WTC11 (cell line): ENCODE results near the gene AVPR2. TPM values are rescaled to one million over a fixed set of nuclear protein-coding genes. Genes with fewer than 3 reads are reported as not detected.

Experiments
- ATAC-seq: fragments of 200-7000 bp; cut with Tn5 transposase; 2 replicates; pipeline ENCODE4 v1.10.0; 2021; ENCODE audit warnings: mild to moderate bottlenecking, moderate library complexity
- CTCF ChIA-PET: fragments of 300-600 bp; sonication (Branson Sonifier 250); formaldehyde crosslinking; loops from one replicate; lab custom pipeline; 2021; ENCODE audit warnings: antibody characterized with exemption; lab: Charles Lee
- POLR2A ChIA-PET: fragments of 350-600 bp; sonication (Branson Sonifier 250); formaldehyde crosslinking; loops from one replicate; lab custom pipeline; 2021; ENCODE audit warnings: antibody characterized with exemption; lab: Charles Lee
- DNase-seq: peaks from one replicate; pipeline ENCODE4 v3.0.0; 2021; ENCODE audit warnings: low spot score
- H3K27ac Mint-ChIP-seq: 2 replicates; pipeline ENCODE4 v1.8.0; 2021; ENCODE audit warnings: mixed read lengths
- H3K27me3 Mint-ChIP-seq: 2 replicates; pipeline ENCODE4 v1.8.0; 2021; ENCODE audit warnings: low read depth, mild to moderate bottlenecking, moderate library complexity, mixed read lengths
- H3K36me3 Mint-ChIP-seq: 2 replicates; pipeline ENCODE4 v1.8.0; 2021; ENCODE audit warnings: mixed read lengths
- H3K4me1 Mint-ChIP-seq: 2 replicates; pipeline ENCODE4 v1.8.0; 2022; ENCODE audit warnings: mixed read lengths
- H3K4me3 Mint-ChIP-seq: 2 replicates; pipeline ENCODE4 v1.8.0; 2021; ENCODE audit warnings: mild to moderate bottlenecking, moderate library complexity, mixed read lengths
- H3K9me3 Mint-ChIP-seq: 2 replicates; pipeline ENCODE4 v1.8.0; 2021; ENCODE audit warnings: mixed read lengths
- ATF1 ChIP-seq: sonication (generic); formaldehyde crosslinking; IDR thresholded peaks from 2 replicates; pipeline ENCODE4 v1.8.1; 2023; ENCODE audit warnings: mild to moderate bottlenecking, moderate library complexity, missing genetic modification reagents
- CBFB ChIP-seq: sonication (generic); formaldehyde crosslinking; IDR thresholded peaks from 2 replicates; pipeline ENCODE4 v1.8.1; 2022; ENCODE audit warnings: mild to moderate bottlenecking, low read depth, missing genetic modification reagents
- CREM ChIP-seq: sonication (generic); formaldehyde crosslinking; IDR thresholded peaks from 2 replicates; pipeline ENCODE4 v1.8.1; 2022; ENCODE audit warnings: mild to moderate bottlenecking, missing genetic modification reagents, moderate library complexity
- ELF4 ChIP-seq: sonication (generic); formaldehyde crosslinking; IDR thresholded peaks from 2 replicates; pipeline ENCODE4 v1.8.1; 2022; ENCODE audit warnings: low read depth, mild to moderate bottlenecking, moderate library complexity, missing genetic modification reagents
- ESRRA ChIP-seq: sonication (generic); formaldehyde crosslinking; IDR thresholded peaks from 2 replicates; pipeline ENCODE4 v1.8.1; 2022; ENCODE audit warnings: mild to moderate bottlenecking, missing genetic modification reagents, borderline replicate concordance
- KAT7 ChIP-seq: sonication (generic); formaldehyde crosslinking; IDR thresholded peaks from 2 replicates; pipeline ENCODE4 v1.8.1; 2023; ENCODE audit warnings: missing genetic modification reagents, mild to moderate bottlenecking, borderline replicate concordance
- ZNF121 ChIP-seq: sonication (generic); formaldehyde crosslinking; IDR thresholded peaks from 2 replicates; pipeline ENCODE4 v1.8.0; 2023; ENCODE audit warnings: missing genetic modification reagents
- ZNF396 ChIP-seq: fragments of 250-450 bp; sonication (Bioruptor Pico); IDR thresholded peaks from 2 replicates; pipeline ENCODE4 v1.8.0; 2021; ENCODE audit warnings: mild to moderate bottlenecking, moderate library complexity, borderline replicate concordance
- ZNF416 ChIP-seq: fragments of 250-450 bp; sonication (Bioruptor Pico); IDR thresholded peaks from 2 replicates; pipeline ENCODE4 v1.9.0; 2021; ENCODE audit warnings: mild to moderate bottlenecking, inconsistent platforms
- total RNA-seq: library from RNA; stranded (reverse); gene quantifications from 3 replicates; pipeline ENCODE4 v1.2.3, GENCODE V29; 2021
- TF ChIP-seq, protein P1 (sequence below): sonication (generic); formaldehyde crosslinking; IDR thresholded peaks from 2 replicates; pipeline ENCODE4 v1.8.0; 2023; ENCODE audit warnings: mild to moderate bottlenecking, missing genetic modification reagents
- TF ChIP-seq, protein P2 (sequence below): sonication (generic); formaldehyde crosslinking; IDR thresholded peaks from 2 replicates; pipeline ENCODE4 v1.8.0; 2022; ENCODE audit warnings: mild to moderate bottlenecking, missing genetic modification reagents
- TF ChIP-seq, protein P3 (sequence below): sonication (generic); formaldehyde crosslinking; IDR thresholded peaks from 2 replicates; pipeline ENCODE4 v1.8.1; 2023; ENCODE audit warnings: mild to moderate bottlenecking, missing genetic modification reagents, borderline replicate concordance
- TF ChIP-seq, protein P4 (sequence below): sonication (generic); formaldehyde crosslinking; IDR thresholded peaks from 2 replicates; pipeline ENCODE4 v1.8.1; 2022; ENCODE audit warnings: low read depth, mild to moderate bottlenecking, moderate library complexity, missing genetic modification reagents, borderline replicate concordance
- TF ChIP-seq, protein P5 (sequence below): sonication (generic); formaldehyde crosslinking; IDR thresholded peaks from 2 replicates; pipeline ENCODE4 v1.8.1; 2022; ENCODE audit warnings: mild to moderate bottlenecking, moderate library complexity, missing genetic modification reagents
- TF ChIP-seq, protein P6 (sequence below): sonication (generic); formaldehyde crosslinking; IDR thresholded peaks from 2 replicates; pipeline ENCODE4 v1.8.0; 2022; ENCODE audit warnings: mild to moderate bottlenecking, missing genetic modification reagents
- TF ChIP-seq, protein P7 (sequence below): fragments of 250-450 bp; sonication (Bioruptor Pico); IDR thresholded peaks from 2 replicates; pipeline ENCODE4 v1.9.0; 2021; ENCODE audit warnings: mild to moderate bottlenecking

AVPR2 gene
- total RNA-seq, 1 experiment from 2014 or later, result 0.11 TPM

DNA sequence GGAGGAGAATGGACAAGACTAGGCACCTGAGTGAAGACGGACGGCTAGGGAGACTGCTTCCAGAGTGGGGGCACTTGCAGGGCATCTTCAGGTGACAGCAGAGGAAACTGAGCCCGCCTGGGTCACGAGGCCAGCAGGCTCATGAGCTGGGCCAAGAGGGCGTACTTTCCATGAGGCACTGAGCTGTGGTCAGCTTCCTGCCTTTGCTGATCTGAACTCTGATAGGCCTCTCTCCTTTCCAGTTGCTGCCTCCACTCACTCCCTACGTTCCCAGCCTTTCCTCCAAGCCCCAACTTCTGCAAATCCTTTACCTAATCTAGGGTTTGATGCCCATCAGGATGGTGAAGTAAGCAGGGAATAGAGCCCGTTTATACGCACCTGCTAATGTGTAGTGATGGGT is 17.1 kb upstream of the AVPR2 start (continued):
- TF ChIP-seq, protein P1, sequence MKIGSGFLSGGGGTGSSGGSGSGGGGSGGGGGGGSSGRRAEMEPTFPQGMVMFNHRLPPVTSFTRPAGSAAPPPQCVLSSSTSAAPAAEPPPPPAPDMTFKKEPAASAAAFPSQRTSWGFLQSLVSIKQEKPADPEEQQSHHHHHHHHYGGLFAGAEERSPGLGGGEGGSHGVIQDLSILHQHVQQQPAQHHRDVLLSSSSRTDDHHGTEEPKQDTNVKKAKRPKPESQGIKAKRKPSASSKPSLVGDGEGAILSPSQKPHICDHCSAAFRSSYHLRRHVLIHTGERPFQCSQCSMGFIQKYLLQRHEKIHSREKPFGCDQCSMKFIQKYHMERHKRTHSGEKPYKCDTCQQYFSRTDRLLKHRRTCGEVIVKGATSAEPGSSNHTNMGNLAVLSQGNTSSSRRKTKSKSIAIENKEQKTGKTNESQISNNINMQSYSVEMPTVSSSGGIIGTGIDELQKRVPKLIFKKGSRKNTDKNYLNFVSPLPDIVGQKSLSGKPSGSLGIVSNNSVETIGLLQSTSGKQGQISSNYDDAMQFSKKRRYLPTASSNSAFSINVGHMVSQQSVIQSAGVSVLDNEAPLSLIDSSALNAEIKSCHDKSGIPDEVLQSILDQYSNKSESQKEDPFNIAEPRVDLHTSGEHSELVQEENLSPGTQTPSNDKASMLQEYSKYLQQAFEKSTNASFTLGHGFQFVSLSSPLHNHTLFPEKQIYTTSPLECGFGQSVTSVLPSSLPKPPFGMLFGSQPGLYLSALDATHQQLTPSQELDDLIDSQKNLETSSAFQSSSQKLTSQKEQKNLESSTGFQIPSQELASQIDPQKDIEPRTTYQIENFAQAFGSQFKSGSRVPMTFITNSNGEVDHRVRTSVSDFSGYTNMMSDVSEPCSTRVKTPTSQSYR (CRISPR knock-in tag), result no peak
- TF ChIP-seq, protein P2, sequence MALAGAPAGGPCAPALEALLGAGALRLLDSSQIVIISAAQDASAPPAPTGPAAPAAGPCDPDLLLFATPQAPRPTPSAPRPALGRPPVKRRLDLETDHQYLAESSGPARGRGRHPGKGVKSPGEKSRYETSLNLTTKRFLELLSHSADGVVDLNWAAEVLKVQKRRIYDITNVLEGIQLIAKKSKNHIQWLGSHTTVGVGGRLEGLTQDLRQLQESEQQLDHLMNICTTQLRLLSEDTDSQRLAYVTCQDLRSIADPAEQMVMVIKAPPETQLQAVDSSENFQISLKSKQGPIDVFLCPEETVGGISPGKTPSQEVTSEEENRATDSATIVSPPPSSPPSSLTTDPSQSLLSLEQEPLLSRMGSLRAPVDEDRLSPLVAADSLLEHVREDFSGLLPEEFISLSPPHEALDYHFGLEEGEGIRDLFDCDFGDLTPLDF (CRISPR knock-in tag), result no peak
- no peak for TF ChIP-seq KAT7
- TF ChIP-seq ZNF396 (CRISPR knock-in tag), result no peak
- no peak for TF ChIP-seq ZNF121 (CRISPR knock-in tag)
- TF ChIP-seq, protein P3, sequence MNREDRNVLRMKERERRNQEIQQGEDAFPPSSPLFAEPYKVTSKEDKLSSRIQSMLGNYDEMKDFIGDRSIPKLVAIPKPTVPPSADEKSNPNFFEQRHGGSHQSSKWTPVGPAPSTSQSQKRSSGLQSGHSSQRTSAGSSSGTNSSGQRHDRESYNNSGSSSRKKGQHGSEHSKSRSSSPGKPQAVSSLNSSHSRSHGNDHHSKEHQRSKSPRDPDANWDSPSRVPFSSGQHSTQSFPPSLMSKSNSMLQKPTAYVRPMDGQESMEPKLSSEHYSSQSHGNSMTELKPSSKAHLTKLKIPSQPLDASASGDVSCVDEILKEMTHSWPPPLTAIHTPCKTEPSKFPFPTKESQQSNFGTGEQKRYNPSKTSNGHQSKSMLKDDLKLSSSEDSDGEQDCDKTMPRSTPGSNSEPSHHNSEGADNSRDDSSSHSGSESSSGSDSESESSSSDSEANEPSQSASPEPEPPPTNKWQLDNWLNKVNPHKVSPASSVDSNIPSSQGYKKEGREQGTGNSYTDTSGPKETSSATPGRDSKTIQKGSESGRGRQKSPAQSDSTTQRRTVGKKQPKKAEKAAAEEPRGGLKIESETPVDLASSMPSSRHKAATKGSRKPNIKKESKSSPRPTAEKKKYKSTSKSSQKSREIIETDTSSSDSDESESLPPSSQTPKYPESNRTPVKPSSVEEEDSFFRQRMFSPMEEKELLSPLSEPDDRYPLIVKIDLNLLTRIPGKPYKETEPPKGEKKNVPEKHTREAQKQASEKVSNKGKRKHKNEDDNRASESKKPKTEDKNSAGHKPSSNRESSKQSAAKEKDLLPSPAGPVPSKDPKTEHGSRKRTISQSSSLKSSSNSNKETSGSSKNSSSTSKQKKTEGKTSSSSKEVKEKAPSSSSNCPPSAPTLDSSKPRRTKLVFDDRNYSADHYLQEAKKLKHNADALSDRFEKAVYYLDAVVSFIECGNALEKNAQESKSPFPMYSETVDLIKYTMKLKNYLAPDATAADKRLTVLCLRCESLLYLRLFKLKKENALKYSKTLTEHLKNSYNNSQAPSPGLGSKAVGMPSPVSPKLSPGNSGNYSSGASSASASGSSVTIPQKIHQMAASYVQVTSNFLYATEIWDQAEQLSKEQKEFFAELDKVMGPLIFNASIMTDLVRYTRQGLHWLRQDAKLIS (CRISPR knock-in tag), result no peak

DNA sequence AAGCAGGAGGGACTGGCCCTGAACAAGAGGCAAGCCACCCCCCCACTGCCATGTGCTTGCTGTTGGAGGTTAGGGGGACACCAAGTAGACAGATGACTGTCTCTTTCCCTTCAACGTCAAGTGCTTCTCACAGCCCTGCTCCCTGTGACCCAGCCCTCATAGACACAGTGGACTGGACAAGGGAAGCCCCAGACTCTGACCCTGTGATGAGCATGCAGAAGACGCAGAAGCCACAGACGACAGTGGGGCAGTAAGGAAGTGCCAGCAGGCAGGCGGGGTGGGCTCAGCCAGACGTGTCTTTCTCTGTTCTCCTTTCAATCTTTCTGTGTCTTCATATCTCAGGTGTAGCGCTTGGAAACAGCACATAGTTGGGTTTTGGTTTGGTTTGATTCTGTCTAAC is 16.1 kb upstream of the AVPR2 start:
- Mint-ChIP-seq H3K9me3 (no peaks in the 10 kb centered on the region), H3K27ac (no peak overlapping the region)
- CTCF ChIA-PET, result interaction anchor here (1.5 kb wide), 1 partner anchor 10 kb away, joined by 7 read pairs; no protein-coding TSS in a partner anchor
- no peak for TF ChIP-seq CREM (CRISPR knock-in tag)
- TF ChIP-seq ZNF416 (CRISPR knock-in tag), result no peak
- TF ChIP-seq, protein P4, sequence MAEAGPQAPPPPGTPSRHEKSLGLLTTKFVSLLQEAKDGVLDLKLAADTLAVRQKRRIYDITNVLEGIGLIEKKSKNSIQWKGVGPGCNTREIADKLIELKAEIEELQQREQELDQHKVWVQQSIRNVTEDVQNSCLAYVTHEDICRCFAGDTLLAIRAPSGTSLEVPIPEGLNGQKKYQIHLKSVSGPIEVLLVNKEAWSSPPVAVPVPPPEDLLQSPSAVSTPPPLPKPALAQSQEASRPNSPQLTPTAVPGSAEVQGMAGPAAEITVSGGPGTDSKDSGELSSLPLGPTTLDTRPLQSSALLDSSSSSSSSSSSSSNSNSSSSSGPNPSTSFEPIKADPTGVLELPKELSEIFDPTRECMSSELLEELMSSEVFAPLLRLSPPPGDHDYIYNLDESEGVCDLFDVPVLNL (CRISPR knock-in tag), result no peak
- TF ChIP-seq, protein P5, sequence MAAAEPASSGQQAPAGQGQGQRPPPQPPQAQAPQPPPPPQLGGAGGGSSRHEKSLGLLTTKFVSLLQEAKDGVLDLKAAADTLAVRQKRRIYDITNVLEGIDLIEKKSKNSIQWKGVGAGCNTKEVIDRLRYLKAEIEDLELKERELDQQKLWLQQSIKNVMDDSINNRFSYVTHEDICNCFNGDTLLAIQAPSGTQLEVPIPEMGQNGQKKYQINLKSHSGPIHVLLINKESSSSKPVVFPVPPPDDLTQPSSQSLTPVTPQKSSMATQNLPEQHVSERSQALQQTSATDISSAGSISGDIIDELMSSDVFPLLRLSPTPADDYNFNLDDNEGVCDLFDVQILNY (CRISPR knock-in tag), result no peak
- TF ChIP-seq ATF1, result no peak
- TF ChIP-seq, protein P6, sequence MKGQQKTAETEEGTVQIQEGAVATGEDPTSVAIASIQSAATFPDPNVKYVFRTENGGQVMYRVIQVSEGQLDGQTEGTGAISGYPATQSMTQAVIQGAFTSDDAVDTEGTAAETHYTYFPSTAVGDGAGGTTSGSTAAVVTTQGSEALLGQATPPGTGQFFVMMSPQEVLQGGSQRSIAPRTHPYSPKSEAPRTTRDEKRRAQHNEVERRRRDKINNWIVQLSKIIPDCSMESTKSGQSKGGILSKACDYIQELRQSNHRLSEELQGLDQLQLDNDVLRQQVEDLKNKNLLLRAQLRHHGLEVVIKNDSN (CRISPR knock-in tag), result no peak
- no peak for TF ChIP-seq ESRRA
- TF ChIP-seq, protein P7, sequence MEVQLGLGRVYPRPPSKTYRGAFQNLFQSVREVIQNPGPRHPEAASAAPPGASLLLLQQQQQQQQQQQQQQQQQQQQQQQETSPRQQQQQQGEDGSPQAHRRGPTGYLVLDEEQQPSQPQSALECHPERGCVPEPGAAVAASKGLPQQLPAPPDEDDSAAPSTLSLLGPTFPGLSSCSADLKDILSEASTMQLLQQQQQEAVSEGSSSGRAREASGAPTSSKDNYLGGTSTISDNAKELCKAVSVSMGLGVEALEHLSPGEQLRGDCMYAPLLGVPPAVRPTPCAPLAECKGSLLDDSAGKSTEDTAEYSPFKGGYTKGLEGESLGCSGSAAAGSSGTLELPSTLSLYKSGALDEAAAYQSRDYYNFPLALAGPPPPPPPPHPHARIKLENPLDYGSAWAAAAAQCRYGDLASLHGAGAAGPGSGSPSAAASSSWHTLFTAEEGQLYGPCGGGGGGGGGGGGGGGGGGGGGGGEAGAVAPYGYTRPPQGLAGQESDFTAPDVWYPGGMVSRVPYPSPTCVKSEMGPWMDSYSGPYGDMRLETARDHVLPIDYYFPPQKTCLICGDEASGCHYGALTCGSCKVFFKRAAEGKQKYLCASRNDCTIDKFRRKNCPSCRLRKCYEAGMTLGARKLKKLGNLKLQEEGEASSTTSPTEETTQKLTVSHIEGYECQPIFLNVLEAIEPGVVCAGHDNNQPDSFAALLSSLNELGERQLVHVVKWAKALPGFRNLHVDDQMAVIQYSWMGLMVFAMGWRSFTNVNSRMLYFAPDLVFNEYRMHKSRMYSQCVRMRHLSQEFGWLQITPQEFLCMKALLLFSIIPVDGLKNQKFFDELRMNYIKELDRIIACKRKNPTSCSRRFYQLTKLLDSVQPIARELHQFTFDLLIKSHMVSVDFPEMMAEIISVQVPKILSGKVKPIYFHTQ (CRISPR knock-in tag), result no peak
- TF ChIP-seq, protein P1 (CRISPR knock-in tag), result no peak
- no peak for TF ChIP-seq ELF4 (CRISPR knock-in tag)
- TF ChIP-seq CBFB (CRISPR knock-in tag), result no peak

More for the DNA sequence above, 16.1 kb upstream of the AVPR2 start:
- H3K27me3 Mint-ChIP-seq, result peaks cover 10% of the 10 kb centered on the region
- POLR2A ChIA-PET, result no interaction called here
- no peaks in the 10 kb centered on the region for H3K36me3 Mint-ChIP-seq
- DNase-seq (no peak), ATAC-seq (no peak)
- no peak overlapping the region for H3K4me3 Mint-ChIP-seq
- H3K4me1 Mint-ChIP-seq, result peaks cover 25% of the 10 kb centered on the region
